Activated CD8-positive, alpha-beta memory T cell treated with anti-CD3 and anti-CD28 coated beads for 4 hours (primary cell): ENCODE results near the gene P3H1.
"Not testable (repeated sequence)": the region's sequence is repeated elsewhere in the genome, so short reads cannot be mapped to it uniquely, and the experiment has no call there.

Experiments used
- DNase-seq, 2 donors: peaks; one replicate each; pipeline ENCODE4 v3.0.0-alpha.2; 2020; ENCODE audit warnings: low read depth in 2 of 2

P3H1 gene

DNA sequence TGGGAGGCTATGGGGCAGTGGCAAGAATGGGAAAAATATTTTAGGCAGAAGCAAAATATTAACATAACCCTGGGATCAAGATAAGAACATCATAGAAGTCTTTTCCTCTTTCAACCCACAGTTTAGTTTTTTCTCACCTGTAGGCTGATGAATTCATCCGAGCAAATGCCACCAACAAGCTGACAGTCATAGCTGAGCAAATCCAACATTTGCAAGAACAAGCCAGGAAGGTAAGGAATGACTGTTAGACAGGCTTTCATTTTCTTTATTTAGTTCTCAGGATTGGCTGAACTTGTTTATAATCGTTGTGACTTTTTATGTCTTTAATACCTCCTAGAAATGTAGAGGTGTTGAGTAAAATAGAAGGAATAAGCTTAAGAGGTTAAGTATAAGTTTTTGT, 6.6 kb upstream of the P3H1 start:
- DNase-seq, result no peak

DNA sequence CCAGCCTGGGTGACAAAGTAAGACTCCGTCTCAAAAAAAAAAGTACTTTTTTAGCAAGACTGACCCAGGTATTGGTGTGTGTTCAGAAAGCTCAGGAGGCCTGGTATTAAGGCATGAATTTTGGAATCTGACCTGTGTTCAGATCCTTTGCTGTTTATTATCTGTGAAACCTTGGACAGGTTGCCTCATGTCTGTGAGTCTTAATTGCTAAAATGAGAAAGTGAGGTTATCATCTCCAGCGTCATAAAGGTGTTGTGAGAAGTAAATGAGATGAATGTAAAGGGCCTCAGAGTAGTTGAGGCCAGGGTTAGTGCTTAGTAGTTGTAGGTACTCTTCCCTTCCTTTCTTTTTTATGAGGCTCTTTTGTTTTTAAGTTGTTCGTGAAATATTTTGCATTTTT, 3.0 kb upstream of the P3H1 start:
- no peak for DNase-seq

DNA sequence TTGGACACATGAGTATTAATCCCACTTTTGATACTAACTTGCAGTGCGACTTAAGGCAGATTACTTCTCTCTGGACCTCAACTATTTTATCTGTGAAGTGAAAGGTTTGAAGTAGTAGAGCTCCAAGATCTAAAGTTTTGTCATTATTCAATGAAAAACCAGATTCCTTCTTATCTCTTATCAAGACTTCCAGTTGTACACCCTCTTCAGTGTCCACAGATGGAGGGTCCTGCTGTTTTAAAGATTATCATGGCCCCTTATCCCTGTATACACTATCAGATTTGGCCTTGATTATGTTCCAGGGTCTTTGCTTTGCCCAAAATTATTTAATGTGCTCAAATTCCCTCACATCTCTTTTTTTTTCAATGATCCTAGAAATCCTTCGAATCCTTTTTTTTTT, 1.3 kb upstream of the P3H1 start:
- no peak for DNase-seq

DNA sequence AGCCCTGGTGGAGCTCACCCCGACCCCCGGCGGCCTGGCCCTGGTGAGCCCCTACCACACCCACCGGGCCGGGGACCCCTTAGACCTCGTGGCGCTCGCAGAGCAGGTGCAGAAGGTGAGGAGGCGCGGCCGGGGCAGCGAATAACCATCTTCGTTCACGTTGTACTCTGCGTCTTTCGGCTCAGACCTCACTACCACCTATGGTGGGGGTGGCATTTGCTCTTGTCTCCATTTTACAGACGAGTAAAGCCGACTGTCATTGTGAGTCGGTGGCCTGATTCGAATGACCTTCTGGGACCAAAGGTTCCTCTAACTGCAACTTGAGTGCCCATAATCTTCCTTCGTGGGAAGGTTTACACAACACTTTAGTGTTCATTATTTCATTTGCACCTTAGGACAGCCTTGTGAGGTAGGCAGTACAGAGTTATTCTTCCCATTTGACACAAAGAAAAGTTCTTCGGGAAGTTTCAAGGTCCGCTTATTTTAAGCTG, 727 bp upstream of the P3H1 start:
- no peak for DNase-seq

DNA sequence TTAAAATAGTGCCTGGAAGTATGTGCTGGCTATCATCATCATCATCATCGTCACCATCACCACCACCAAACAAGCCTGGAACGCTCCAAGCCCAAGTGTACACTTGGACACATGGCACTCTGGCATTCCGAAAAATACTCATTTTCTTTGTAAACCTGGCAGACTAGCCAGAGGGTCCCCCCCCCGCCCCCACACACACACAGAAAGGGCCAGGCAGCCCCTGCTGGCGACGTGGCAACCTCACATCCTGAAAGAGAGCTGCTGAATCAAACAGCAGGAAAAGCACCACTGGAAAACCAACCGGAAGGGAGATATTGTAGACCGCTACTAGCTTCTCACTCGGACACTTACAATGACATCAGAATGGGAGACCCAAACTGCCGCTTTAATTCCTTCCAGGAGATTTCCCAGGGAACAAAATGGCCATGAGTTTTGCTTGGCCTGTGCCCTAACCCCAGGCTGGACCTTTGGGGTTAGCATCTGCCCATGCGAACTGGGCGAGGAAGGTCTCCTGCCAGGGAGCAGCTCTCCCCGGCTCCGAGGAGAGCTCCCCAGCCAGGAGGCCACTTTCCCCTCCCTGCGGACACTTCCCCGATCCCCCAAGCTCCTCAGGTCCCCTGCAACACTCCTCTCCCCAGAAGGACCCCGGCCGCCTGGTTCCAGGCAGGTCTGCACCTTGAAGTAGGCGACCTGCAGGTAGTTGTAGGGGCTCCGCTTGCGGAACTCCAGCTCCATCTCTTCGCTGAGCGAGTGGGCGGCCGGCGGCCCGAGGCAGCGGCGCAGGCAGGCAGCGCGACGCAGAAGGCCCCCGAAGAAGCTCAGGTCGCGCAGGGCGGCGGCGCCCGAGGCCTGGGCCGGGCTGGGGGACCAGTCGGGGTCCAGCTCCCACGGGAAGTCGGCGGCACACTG, 742 bp downstream of the P3H1 start:
- no peak for DNase-seq

DNA sequence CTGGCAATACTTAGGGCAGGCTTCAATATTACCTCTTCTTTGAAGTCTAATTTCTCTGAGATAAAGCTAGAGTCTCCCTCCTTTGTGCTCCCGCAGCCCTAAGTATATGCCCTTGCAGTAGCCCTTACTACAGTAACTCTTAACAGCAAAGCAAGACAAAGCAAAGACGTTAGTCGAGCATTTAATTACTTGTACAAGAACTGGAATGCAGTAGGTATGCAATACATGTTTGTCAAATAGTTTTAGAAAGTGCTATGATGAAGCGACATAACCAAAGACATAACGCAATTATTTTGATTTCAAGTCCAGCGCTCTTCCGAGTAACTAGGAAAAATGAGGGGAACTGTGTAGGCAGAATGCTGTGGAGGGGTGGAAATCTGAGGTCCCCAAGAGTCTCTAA, 1.6 kb downstream of the P3H1 start:
- DNase-seq, result no peak

DNA sequence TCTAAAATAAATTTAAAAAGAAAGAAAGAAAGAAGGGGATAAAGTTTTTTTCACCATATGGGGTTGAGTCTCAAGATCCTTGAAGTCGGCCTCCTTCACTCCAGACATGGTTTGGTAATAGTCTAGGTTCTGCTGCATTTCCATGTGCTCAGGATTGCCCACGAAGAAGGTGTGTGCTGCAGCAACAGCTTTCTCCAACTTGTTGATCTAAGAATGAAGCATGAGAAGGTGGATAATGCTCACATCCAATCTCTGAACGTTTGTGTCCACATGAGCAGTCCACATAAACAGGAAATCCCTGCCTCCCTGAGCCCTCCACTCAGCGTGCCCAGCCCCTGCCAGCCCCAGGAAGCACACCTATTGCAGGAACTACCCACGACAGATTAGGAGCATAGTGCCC, 4.6 kb downstream of the P3H1 start:
- DNase-seq, result no peak

DNA sequence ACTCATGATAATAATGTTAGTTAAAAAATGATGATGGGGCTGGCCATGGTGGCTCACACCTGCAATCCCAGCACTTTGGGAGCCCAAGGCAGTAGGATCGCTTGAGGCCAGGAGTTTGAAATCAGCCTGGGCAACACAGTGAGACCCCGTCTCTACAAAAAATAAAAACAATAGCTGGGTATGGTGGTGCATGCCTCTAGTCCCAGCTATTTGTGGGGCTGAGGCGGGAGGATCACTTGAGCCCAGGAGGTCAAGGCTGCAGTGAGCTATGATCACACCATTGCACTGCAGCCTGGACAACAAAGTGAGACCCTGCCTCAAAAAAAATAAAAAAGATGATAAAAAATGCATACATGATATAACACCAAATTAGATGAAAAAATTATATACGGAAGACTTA, 5.3 kb downstream of the P3H1 start:
- no peak for DNase-seq

DNA sequence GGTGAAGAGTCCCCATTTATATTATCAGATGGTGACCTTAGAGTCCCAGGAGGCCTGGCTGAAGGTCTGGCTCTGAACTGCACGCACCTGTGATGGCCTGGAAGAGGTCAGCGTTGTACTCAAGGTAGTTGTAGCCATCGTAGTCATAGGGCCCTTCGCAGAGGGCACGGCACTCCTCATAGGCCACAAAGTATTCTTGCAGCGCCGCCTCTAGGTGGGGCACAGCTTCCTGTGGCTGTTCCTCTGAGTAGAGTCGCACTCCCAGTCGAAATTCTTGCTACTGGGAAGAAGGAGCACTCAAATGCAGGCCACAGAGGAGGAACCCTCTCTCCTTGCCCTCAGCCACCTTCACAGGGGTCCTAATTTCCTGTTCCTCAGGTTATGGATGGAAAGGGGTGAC, 7.7 kb downstream of the P3H1 start:
- DNase-seq, result no peak

DNA sequence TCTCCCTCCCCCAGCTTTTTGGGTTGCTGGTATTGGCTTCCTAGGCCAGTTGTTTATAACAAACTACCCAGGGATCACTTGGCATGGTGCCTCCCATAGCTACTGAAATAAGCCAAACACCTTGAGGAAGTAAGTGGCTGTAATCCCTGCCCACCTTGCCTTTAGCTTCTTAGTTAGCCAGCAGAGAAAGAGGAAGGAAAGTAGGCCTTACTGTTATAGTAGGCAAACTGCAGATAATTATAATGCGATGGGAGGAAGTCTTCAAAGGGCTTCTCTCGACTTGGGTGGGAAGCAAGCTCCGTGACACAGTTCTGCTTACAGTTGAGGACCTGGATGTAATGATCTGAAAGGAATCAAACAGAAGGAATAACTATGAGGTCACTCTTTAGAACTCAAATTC, 8.2 kb downstream of the P3H1 start:
- DNase-seq, result no peak

DNA sequence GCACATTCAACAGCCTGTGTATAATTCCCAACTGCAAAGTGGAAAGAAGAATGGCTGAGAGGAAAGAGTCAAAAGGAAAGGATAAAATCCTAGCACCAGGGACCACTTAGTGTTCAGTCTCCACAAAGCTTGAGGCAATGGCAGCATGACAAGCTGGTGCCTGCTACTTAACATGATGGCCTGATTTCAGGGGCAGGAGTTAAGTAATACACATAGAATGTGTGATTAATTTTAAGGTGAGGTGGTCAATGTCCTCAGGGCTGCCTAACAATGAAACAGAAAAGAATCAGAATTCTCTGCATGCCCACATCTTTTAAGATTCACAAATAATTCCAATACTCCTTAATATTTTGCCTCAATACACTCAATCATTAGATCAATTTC, 8.9 kb downstream of the P3H1 start:
- DNase-seq, result no peak

DNA sequence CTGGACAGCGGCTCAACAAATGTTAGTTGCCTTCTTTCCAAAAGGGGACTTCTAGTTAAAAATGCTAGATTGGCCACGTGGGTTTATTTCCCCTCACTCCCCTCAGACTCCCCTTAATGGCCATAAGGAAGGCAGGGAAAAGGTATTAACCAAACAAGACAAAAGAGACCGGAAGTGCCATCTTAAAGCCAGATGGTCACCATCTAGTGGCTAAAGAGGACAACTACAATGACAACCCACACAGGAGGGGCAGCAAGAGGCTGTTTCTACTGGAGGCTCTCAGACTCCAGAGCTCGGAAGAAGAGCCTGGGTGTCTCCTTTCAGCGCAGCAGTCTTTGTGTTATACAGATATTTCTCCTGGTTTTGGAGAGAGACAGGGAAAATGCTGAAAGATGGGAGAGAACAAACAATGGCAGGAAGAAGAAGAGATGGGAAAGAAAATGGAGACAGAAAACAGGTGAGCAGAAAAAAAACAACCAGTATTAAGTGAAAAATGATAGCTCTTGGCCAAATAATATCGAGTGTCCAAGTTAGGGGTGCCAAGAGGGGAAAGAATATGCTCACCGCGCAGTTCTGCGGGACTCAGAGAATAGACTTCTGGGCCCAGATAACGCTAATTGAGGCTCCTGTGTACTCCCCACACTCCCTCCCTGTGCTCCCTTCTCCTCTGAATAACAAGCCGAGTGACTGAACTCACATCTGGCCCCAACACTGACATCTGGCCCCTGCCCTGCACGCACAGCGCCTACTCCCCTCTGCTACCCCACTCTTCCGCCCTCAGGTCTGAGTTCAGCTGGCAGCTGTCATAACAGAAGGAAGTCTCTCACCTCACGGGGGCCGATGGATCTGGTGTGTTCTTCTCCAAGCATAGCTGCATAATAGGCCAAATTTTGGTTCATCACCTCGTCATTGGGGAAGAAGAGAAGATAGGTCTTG, 9.6 kb downstream of the P3H1 start:
- no peak for DNase-seq

DNA sequence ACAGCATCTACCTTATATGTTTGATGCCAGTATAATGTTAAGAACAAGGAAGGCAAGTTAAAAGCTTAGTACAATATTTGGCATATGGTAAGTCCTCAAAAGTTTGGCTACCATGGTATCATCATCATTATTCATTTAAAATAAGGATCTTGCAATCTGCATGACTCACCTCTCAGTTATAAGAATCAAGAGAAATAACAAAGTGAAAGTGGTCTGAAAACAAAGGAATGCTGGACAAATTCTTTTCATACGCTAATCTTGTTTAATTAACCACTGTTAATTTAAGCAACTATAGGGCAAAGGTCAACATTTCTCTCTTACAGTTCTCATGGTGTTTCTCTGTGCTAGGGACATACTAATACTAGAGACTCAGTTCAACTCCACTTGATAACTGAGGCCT, 13.8 kb downstream of the P3H1 start:
- DNase-seq, result no peak

DNA sequence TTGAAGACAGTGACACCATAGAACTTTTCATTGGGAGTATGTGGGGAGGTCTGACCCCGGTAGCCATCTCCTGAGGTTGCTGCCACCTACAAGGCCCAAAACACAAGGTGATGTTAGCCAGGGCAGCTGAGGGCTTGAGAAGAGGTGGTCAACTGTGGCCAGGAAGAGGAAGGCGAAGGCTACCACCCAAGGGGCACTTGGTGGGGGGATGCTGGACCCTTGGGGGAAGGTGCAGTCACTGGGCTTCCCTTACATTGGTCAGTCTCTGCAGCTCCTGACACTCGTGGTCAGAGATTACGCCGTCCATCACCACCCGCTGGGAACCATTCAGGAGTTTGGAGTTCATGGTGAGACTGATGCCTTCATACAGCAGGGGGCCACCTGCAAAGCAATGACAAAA, 14.5 kb downstream of the P3H1 start:
- no peak for DNase-seq

DNA sequence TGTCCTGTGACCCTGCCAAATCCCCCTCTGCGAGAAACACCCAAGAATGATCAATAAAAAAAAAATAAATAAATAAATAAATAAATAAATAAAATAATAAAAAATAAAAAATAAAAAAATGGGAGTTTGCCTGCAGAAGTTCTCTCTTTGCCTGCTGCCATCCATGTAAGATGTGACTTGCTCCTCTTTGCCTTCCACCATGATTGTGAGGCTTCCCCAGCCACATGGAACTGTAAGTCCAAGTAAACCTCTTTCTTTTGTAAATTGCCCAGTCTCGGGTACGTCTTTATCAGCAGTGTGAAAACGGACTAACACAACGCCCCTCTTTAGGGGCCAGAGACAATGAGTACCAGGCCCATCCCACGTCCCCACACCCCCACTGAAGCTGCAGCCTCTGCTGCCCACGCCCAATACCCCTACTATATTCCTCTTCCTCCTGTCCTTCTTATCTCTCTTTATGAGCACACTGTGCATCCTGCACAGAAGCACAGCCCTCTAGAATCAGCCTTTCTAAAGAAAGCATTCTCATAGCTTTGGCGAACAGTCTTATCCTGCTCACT, 15.2 kb downstream of the P3H1 start:
- DNase-seq, result not testable (repeated sequence)

DNA sequence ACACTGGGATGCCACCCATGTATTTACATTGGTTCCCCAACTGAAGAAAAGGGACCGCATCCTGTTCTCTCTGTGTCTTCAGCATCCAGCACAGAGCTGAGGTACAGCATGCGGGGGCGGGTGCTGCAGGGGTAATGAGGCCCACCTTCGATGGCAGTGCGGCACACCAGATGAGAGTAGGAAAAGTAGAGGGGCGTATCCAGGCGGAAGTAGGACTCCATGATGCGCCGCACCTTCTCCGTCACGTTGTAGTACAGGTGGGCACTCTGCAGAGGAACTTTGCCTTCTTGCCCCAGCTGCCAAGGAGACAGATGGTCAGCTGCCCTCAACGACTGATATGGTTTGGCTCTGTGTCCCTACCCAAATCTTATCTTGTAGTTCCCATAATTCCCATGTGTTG, 16.8 kb downstream of the P3H1 start:
- no peak for DNase-seq

DNA sequence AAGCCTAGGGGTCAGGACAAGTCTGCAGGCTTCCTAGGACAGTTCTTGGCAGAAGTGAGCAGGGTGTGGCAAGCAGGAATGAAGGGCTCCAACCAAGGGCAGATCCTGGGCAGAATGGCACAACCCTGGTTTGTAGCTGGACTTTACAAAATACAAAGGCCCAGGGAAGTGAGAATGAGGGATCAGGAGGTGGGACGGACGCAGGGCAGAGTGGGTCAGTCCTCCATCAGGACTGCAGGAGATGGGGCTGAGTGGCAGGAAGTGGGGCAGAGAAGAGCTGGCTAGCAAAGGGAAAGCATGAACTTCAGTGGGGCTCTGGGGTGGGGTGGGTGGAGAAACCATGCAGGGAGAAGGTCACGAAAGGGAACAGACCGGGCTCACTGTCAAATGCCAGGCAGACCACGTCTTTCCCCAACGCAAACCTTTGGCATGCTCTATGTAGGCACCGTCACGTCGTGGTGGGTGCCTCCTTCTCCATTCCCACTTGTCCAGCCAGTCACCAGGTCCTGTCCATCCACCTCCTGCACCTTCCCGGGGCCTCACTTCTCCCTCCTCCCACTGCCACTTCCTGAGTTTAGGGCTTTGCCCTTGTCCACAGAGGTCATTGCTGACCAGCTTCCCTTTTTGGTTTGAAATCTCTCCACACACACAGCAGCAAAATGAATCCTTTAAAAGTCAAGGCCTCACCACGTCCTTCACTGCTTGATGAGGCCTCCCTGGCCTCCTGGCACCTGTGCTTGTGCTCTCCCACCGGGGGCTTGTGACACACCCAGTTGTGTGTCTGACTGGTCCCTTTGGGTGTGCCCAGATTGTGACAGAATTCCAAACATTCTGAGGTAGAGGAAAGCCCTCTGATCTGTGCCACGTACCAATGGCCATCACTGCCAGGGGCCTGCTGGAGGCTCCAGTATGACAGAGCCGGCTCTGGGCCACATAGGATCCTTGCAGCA, 18.1 kb downstream of the P3H1 start:
- no peak for DNase-seq

DNA sequence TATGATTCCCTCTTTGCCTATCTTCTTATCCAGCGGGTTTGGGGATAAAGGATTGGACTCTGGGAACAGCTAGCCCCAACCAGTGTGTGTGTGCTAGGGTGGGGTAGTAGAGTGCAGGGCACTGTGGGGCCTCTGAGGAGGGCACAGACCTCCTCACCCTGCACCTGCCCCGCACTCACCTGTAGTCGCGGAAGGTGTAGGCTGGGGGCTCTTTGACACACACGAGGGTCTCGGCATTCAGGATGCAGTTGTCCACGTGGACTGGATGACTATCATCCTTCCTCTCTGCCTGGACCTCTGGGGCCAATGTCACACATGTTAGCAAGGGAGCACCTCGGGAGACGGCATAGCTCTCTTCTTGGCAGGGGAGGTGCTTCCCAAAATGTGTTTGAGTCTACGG, 18.8 kb downstream of the P3H1 start:
- DNase-seq, result no peak

DNA sequence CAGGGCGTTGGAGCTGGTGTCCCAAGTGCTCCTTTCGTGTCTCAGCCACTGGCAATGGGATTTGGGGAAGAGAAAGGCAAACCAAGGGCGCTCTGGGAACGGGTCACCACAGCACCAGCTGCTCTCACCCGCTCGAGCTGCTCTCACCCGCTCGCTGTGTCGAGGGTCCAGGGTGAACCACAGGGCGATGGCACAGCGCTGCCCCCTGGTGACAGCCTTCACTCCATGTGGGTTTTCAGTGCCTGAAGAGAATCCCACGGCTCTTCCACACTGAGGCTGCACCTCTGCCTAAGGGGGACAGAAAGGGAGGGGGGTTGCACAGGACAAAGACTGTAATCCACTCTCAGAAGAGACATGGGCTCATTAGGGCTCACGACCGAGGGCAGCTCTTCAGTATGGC, 19.7 kb downstream of the P3H1 start:
- DNase-seq, result peak in 1 of 2 donors; percentile 11

DNA sequence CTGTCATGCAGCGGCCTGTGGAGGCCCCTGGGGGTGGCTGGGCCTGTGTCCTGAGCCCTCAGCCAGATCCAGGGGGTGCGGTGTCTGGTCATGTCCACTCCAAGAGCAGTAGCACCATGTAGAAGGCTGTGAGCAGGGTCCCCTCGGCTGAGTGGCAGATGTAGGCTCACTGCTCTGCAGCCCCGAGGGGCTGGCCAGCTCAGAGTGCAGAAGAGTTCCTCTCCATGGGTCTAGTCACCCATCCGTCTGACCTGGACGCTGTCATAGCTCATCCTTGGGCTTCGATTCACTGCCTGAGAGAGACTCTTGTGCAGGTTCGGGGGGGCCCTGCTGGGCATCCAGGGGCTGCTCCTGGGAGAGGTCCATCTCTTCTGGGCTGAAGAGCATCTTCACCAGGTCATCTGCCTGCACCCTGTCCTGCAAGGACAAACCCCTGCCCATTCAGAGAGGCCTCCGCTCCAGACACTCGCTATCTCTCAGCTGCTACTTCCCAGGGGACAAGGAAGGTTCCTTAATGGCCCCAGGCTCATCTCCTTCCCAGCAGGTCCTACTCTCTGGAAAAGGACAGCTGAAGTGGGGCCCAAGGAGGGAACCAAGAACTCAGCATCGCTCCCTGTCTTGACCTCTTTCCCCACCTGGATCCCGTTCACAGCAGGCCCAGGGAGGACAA, 20.3 kb downstream of the P3H1 start:
- no peak for DNase-seq

DNA sequence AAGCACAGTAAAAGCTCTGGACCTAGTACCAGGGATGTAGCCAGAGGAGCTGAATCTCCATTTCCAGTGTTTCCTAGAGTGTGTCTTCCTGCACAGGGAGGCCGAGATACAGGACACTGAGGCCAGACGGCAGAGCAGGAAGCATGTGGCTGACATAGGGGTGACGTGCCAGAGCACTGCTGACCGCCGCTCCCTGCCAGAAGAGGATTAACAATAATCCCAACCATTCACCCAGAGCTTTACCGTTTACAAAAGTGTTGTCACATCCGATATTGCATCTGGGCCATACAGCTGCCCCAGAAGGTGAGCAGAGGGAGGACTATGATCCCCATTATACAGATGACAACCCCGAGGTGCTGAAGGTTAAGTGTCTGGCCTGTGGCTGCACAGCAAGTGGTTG, 21.0 kb downstream of the P3H1 start:
- no peak for DNase-seq
